ENCODE measurements around the gene GLIS1. TPM values are rescaled to one million over a fixed set of nuclear protein-coding genes. Genes with fewer than 3 reads are reported as not detected.

The GLIS1 gene
- total RNA-seq, 1 experiment from 2014 or later: 0.42 TPM

- DNase-seq: peak; percentile 83
- H3K36me3 ChIP-seq (replicated peaks; ENCODE audit: control insufficient read depth, insufficient read depth, low read length): no peaks in the 10 kb centered on the region
- no peaks in the 10 kb centered on the region for H3K27me3 ChIP-seq (ENCODE audit: control insufficient read depth, insufficient read depth, low read length)
- H3K4me3 ChIP-seq (ENCODE audit: insufficient read depth, low read depth, low read length): no peak overlapping the region
Measured at GRCh38 chr1:53592521-53592982, 146.4 kb downstream of the GLIS1 start.

GRCh38 chr1:53591924-53592323 is 147.0 kb downstream of the GLIS1 start:
- DNase-seq: peak; percentile 28
- Histone ChIP-seq H3K36me3 (replicated peaks; ENCODE audit: control insufficient read depth, insufficient read depth, low read length) (no peaks in the 10 kb centered on the region), H3K4me3 (ENCODE audit: insufficient read depth, low read depth, low read length) (no peak overlapping the region), H3K27me3 (ENCODE audit: control insufficient read depth, insufficient read depth, low read length) (no peaks in the 10 kb centered on the region)

GRCh38 chr1:53590531-53591515 is 148.1 kb downstream of the GLIS1 start:
- no peak overlapping the region for H3K4me3 ChIP-seq (ENCODE audit: insufficient read depth, low read depth, low read length)
- H3K27me3 ChIP-seq (ENCODE audit: control insufficient read depth, insufficient read depth, low read length): no peaks in the 10 kb centered on the region
- peak; percentile 59 for DNase-seq
- H3K36me3 ChIP-seq (replicated peaks; ENCODE audit: control insufficient read depth, insufficient read depth, low read length): no peaks in the 10 kb centered on the region

- no peaks in the 10 kb centered on the region for H3K36me3 ChIP-seq (replicated peaks; ENCODE audit: control insufficient read depth, insufficient read depth, low read length)
- peak; percentile 19 for DNase-seq
- H3K4me3 ChIP-seq (ENCODE audit: insufficient read depth, low read depth, low read length): no peak overlapping the region
- no peaks in the 10 kb centered on the region for H3K27me3 ChIP-seq (ENCODE audit: control insufficient read depth, insufficient read depth, low read length)
Measured at GRCh38 chr1:53590104-53590503, 148.9 kb downstream of the GLIS1 start.

GRCh38 chr1:53589043-53589887 is 149.7 kb downstream of the GLIS1 start:
- Histone ChIP-seq H3K36me3 (replicated peaks; ENCODE audit: control insufficient read depth, insufficient read depth, low read length) (no peaks in the 10 kb centered on the region), H3K4me3 (ENCODE audit: insufficient read depth, low read depth, low read length) (no peak overlapping the region), H3K27me3 (ENCODE audit: control insufficient read depth, insufficient read depth, low read length) (no peaks in the 10 kb centered on the region)
- peak; percentile 22 for DNase-seq

GRCh38 chr1:53588053-53588779 is 150.7 kb downstream of the GLIS1 start:
- Histone ChIP-seq H3K36me3 (replicated peaks; ENCODE audit: control insufficient read depth, insufficient read depth, low read length) (no peaks in the 10 kb centered on the region), H3K4me3 (ENCODE audit: insufficient read depth, low read depth, low read length) (no peak overlapping the region), H3K27me3 (ENCODE audit: control insufficient read depth, insufficient read depth, low read length) (no peaks in the 10 kb centered on the region)
- DNase-seq: peak; percentile 11

- Histone ChIP-seq H3K4me3 (ENCODE audit: insufficient read depth, low read depth, low read length) (no peak overlapping the region), H3K27me3 (ENCODE audit: control insufficient read depth, insufficient read depth, low read length) (no peaks in the 10 kb centered on the region), H3K36me3 (replicated peaks; ENCODE audit: control insufficient read depth, insufficient read depth, low read length) (no peaks in the 10 kb centered on the region)
- DNase-seq: peak; percentile 11
Measured at GRCh38 chr1:53587252-53587988, 151.5 kb downstream of the GLIS1 start.

- Histone ChIP-seq H3K27me3 (ENCODE audit: control insufficient read depth, insufficient read depth, low read length) (no peaks in the 10 kb centered on the region), H3K4me3 (ENCODE audit: insufficient read depth, low read depth, low read length) (no peak overlapping the region), H3K36me3 (replicated peaks; ENCODE audit: control insufficient read depth, insufficient read depth, low read length) (no peaks in the 10 kb centered on the region)
- peak; percentile 24 for DNase-seq
Measured at GRCh38 chr1:53586765-53587164, 152.2 kb downstream of the GLIS1 start.

GRCh38 chr1:53585565-53585964 is 153.4 kb downstream of the GLIS1 start:
- Histone ChIP-seq H3K36me3 (replicated peaks; ENCODE audit: control insufficient read depth, insufficient read depth, low read length) (no peaks in the 10 kb centered on the region), H3K27me3 (ENCODE audit: control insufficient read depth, insufficient read depth, low read length) (no peaks in the 10 kb centered on the region), H3K4me3 (ENCODE audit: insufficient read depth, low read depth, low read length) (no peak overlapping the region)
- DNase-seq: no peak

GRCh38 chr1:53585129-53585528 is 153.8 kb downstream of the GLIS1 start:
- Histone ChIP-seq H3K36me3 (replicated peaks; ENCODE audit: control insufficient read depth, insufficient read depth, low read length) (no peaks in the 10 kb centered on the region), H3K27me3 (ENCODE audit: control insufficient read depth, insufficient read depth, low read length) (no peaks in the 10 kb centered on the region), H3K4me3 (ENCODE audit: insufficient read depth, low read depth, low read length) (no peak overlapping the region)
- DNase-seq: no peak

GRCh38 chr1:53584777-53585107 is 154.2 kb downstream of the GLIS1 start:
- Histone ChIP-seq H3K4me3 (ENCODE audit: insufficient read depth, low read depth, low read length) (no peak overlapping the region), H3K36me3 (replicated peaks; ENCODE audit: control insufficient read depth, insufficient read depth, low read length) (no peaks in the 10 kb centered on the region), H3K27me3 (ENCODE audit: control insufficient read depth, insufficient read depth, low read length) (no peaks in the 10 kb centered on the region)
- no peak for DNase-seq

GRCh38 chr1:53583868-53584776 is 154.8 kb downstream of the GLIS1 start:
- DNase-seq: no peak
- H3K27me3 ChIP-seq (ENCODE audit: control insufficient read depth, insufficient read depth, low read length): no peaks in the 10 kb centered on the region
- no peak overlapping the region for H3K4me3 ChIP-seq (ENCODE audit: insufficient read depth, low read depth, low read length)
- H3K36me3 ChIP-seq (replicated peaks; ENCODE audit: control insufficient read depth, insufficient read depth, low read length): no peaks in the 10 kb centered on the region

Measured in H7 (cell line).